ENCODE data around the gene PPP4R4. TPM values are rescaled to one million over a fixed set of nuclear protein-coding genes. Genes with fewer than 3 reads are reported as not detected.

PPP4R4 gene
- total and polyA plus RNA-seq, 10 donors = 0.05 to 0.94 (median 0.13) TPM; not detected in 3

GRCh38 chr14:94320243-94320642 lies 146.1 kb downstream of the PPP4R4 start:
- H3K9me3 ChIP-seq = peaks cover 0 to 8% (median 2%) of the 10 kb centered on the region in 8 donors
- H3K4me3 ChIP-seq = no peak overlapping the region
- intact Hi-C loops (cut with DNase I; ENCODE audit: low total_unique reads) = no loop called here
- H3K4me1 ChIP-seq = no peaks in the 10 kb centered on the region
- DNase-seq = no peak
- WGBS, 5 donors = 65 to 73% (median 72%) methylated on average over 5 of the region's 5 CpGs
- TF ChIP-seq CTCF (IDR thresholded peaks at IDR 0.05 in 8 of 11, conservative IDR thresholded peaks at IDR 0.05 in 3 of 11) = no peak
- TF ChIP-seq POLR2A (IDR thresholded peaks at IDR 0.05) = no peak
- TF ChIP-seq POLR2AphosphoS5 (IDR thresholded peaks at IDR 0.05) = no peak
- no peaks in the 10 kb centered on the region for H3K36me3 ChIP-seq
- H3K27me3 ChIP-seq (replicated peaks in 1 of 7) = peaks cover 0 to 16% (median 0%) of the 10 kb centered on the region in 7 donors
- no peak overlapping the region for H3K27ac ChIP-seq

DNA sequence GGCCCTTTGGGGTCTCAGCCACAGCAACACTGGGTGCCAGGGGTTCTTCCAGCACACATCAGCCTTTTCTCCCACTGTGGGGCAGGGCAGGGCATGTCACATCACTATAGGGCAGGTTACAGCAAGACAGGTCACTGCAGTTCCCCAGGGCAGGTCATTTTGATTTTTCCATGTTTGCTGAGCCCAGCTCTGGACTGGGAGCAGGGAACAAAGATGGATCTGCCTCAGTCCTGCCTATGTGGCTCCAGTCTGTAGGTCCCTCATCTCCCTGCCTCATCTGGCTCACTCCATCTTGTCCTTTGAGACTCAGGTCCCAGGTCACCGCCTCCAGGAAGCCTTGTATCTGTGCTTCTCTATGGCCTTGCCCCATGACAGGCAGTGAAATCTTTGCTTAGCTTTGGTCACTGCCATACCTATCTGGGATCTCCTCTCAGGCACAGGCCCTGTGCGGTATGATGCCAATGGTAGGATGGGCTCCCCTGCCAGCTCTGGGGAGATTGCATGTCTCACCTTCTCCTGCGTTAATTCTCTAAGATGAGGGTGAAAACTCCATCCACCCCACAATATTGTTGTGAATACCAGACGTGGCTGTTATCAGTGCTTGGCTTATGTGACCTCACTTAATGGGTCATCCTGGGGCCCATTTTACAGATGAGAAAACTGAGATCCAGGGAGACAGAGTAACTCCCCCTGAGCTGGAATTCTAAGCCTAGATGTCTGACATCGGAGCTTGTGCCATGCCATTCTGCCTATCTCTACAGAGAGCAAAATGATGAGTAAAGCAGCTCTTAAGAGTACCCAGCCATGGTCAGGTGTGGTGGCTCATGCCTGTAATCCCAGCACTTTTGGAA lies 147.5 kb downstream of the PPP4R4 start:
- H3K27me3 ChIP-seq (replicated peaks in 1 of 7) = peaks cover 0 to 16% (median 0%) of the 10 kb centered on the region in 7 donors
- DNase-seq = no peak
- intact Hi-C loops (cut with DNase I; ENCODE audit: low total_unique reads) = no loop called here
- 77 to 86% (median 84%) methylated on average over 5 of the region's 5 CpGs for WGBS, 5 donors
- H3K4me3 ChIP-seq = no peak overlapping the region
- no peak overlapping the region for H3K27ac ChIP-seq
- peaks cover 0 to 6% (median 0%) of the 10 kb centered on the region in 8 donors for H3K9me3 ChIP-seq
- no peak for TF ChIP-seq POLR2AphosphoS5 (IDR thresholded peaks at IDR 0.05)
- no peak for TF ChIP-seq CTCF (IDR thresholded peaks at IDR 0.05 in 8 of 11, conservative IDR thresholded peaks at IDR 0.05 in 3 of 11)
- no peak for TF ChIP-seq POLR2A (IDR thresholded peaks at IDR 0.05)
- no peaks in the 10 kb centered on the region for H3K4me1 ChIP-seq
- H3K36me3 ChIP-seq = no peaks in the 10 kb centered on the region

DNA sequence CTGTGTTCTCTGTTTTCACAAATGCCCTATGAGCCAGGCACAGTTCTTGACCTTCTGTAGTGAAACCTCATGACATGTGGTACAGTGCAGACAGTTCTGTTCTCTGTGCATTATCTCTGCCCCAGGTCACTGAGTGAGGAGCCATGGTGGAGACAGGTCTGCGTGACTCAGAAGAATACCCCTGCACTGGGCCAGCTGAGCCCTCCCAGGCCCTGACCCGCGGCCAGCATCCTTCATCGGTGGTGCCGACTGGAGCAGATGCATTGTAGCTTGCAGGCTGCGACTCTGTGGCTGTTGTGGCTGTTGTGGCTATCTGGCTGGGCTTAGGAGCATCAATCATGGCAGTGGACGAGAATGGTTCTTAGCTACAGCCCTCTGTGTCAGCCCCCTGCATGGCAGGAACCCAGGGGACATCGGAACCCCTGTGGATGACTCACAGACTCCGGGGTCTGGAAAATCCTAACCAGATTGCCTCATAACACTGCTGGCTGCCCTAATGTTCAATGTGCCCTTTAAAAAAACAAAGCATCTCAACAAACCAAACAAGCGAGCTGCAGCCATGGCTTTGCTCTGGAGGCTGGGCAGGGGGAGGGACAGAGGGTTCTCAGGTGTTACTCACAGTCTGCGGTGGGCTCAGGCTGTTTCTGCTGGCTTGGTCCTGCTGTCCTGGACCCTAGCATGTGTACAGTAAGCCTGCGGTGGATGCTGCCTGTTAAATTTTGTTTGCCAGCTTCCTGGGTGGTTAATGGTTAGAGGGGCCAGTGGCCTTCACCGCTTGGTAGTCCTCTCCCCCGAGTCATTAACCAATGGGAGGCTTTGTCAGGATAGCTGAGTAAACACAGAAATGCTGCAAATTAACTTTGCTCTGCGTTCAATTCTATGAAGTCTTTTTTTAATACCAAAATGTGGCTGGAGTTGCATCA lies 148.8 kb downstream of the PPP4R4 start, which contains the start of gene SERPINA6:
TSS of gene SERPINA6 (minus strand) at position 689 of the 923 bp plus-strand sequence. CDS start 8,688 bp downstream, outside the sequence.
- no peaks in the 10 kb centered on the region for H3K36me3 ChIP-seq
- H3K9me3 ChIP-seq = peaks cover 0 to 6% (median 0%) of the 10 kb centered on the region in 8 donors
- H3K4me1 ChIP-seq = no peaks in the 10 kb centered on the region
- TF ChIP-seq POLR2A (IDR thresholded peaks at IDR 0.05) (no peak), CTCF (IDR thresholded peaks at IDR 0.05 in 8 of 11, conservative IDR thresholded peaks at IDR 0.05 in 3 of 11) (no peak), POLR2AphosphoS5 (IDR thresholded peaks at IDR 0.05) (no peak)
- no peak within 1 kb of the TSS for H3K4me3 ChIP-seq
- H3K27me3 ChIP-seq (replicated peaks in 1 of 7) = peaks cover 0 to 16% (median 0%) of the 10 kb centered on the region in 7 donors
- no peak within 1 kb of the TSS for H3K27ac ChIP-seq
- DNase-seq = no peak
- intact Hi-C loops (cut with DNase I; ENCODE audit: low total_unique reads) = no loop called here
- WGBS, 5 donors = 77 to 85% (median 79%) methylated on average over 14 to 15 of the region's 15 CpGs

Data from spleen (tissue), 11 donors.